Body of pancreas (tissue), 4 donors: Measurements from ENCODE around the gene PACSIN2.

Experiments used
- CTCF ChIP-seq, 7 experiments: fragments of 450-650 bp in 4 of 7; fragments of 200-600 bp in 3 of 7; sonication (generic) in 3 of 7; IDR thresholded peaks; one replicate each; pipeline ENCODE4 v1.5.1; 2016 to 2019; ENCODE audit warnings: antibody characterized with exemption in 7 of 7
- POLR2A ChIP-seq, 3 donors: fragments of 450-650 bp; IDR thresholded peaks; one replicate each; pipeline ENCODE4 v1.6.1; 2016; ENCODE audit warnings: antibody characterized with exemption in 3 of 3, mild to moderate bottlenecking in 2 of 3

- TF ChIP-seq CTCF (IDR thresholded peaks at IDR 0.05) (peak in 6 of 7 experiments; percentile 10 to 49 (median 41)), POLR2A (IDR thresholded peaks at IDR 0.05) (no peak)
Observed at GRCh38 chr22:43060183-43060582, 45.2 kb upstream of the PACSIN2 start.
